HG03060 (cell line): Measurements from ENCODE around the gene LRRC28.

Experiments used
- ATAC-seq: cut with Tn5 transposase; IDR thresholded peaks from one replicate; pipeline ENCODE4 v1.9.1; 2021; ENCODE audit warnings: low read depth, moderate number of reproducible peaks; ENCODE audit not compliant: unreplicated experiment

Gene LRRC28

DNA sequence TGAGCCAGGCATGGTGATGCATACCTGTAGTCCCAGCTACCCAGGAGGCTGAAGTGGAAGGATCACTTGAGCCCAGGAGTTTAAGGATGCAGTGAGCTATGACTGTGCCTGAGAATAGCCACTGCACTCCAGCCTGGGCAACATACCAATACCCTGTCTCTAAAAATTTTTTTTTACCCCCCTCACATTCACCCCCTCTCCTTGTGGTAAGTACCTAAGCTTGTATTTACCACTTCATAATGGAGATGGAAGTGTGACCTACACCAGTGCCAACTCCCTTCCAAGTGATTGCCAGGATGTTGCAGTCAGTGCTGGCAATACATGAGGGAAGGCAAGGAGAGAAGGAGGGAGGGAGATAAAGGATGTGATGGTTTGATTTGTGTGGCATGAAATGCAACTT, 84.2 kb downstream of the LRRC28 start:
- no peak for ATAC-seq

DNA sequence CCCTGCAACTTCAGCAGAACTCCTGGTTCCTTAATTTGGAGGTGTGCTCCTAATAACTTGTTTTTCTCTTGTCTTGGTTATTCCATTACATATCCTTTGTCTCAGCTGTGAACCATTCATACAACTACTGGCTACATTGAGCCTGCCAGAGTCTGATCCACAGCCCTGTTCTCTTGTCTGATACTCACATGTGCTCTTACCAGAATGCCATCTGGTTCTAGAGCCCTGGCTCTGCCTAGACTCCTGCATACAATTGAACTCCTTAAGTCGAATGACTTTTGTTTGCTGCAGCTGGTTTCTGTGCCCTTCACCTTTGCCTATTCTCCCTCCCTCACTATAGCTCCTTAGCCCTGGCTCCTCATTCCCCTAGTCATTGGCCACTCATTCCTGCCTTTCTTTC, 85.5 kb downstream of the LRRC28 start:
- no peak for ATAC-seq

DNA sequence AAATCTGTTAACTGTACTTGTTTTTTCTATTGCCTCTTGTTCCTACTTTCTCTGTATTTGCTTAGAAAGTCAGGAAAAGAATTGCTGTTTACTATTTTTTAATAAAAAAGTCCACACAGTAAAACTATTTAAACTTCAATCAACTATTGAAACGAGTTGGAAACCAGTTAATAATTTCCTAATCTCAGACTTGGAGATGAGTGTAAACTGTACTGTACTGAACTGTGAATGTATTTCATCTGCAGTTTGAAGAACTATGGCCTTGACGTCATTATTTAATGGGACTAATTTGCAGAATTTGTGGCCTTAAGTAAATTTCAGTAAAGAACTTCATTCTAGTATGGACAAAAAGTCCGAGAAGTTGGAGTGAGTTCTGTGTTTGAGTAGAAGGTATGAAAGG, 89.1 kb downstream of the LRRC28 start:
- ATAC-seq = no peak

DNA sequence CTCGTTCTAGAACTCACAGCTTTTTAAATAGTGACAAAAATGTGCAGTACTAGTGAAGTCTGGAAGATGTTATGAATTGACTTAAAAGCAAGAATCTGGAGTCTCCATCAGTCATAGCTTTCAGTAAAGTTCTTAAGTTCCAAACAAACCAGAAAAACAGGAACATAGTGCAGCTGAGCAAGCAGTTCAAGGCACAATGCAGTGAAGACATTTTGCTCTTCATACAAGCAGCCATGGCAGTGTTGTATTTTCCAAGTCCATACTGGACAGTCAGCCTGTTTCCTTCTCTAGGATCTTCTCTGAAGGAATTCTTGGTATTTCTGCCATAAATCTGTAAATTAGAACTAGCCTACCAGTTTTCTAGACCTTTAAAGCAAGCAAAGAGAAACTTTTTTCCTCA, 90.5 kb downstream of the LRRC28 start:
- ATAC-seq = no peak

DNA sequence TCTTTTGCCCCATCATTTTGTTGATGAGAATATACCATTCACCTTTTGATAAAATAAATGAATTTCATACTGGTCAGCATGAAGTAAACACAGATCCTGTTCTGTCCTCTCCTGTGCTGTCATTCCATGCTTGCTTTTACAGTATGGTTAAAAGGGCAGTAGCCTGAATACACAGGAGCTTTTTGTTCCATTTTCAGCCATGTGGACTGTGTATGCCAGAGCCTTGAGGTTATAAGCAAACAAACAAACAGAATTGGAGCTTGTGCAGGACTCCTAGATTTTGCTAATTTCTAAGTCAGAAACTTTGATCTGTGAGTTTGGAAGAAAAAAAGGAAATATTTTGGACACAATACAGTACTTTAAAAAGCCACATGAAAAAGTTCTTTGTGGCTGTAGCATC, 91.9 kb downstream of the LRRC28 start:
- ATAC-seq = no peak

DNA sequence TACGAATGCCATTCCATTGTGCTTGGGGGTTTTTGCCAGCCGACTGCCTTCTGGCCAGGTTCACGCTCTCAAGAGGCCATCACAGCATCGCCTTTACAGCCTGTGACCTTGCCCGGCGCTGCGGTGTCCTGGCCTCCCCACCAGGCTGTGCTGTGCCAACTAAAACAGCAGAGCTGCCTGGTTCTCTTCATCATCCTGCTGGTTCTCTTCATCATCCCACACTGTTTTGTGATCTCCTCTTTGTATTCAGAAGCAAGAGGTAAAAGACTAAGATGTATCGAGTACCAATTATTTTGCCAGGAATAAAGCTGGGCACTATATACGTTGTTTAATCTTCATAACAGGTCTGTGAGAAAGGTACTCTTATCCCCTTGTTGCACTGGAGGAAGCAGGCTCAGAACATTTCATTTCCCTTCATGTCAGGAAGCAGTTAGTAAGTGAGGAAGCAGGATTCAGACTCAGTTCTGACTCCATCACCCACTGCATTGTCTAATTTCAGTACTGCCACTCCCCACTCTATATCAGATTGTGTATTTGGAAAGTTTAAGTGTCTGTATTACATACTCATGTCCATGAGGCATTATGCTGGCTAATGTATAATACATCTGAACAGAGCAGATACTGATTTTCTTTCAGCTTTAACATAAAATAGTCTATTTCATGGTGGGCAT, 92.7 kb downstream of the LRRC28 start:
- no peak for ATAC-seq

DNA sequence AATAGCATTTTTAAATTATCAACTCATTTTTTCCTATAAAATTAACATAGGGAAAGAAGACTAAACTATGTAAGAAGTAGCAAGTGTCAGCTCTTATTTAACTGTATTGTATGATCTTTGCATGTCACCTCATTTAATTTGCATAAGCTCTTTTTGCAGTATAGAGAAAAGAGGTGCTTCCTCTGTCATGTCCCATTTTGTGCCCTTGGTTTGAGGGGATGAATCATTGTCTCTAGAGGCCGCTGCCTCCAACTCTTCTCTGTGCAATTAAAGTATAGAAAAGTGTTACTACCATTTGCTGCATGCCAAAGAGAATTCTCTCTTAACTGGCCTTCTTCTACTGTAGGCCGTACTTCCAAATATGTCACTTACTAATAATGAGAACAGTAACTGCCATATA, 93.4 kb downstream of the LRRC28 start:
- no peak for ATAC-seq

DNA sequence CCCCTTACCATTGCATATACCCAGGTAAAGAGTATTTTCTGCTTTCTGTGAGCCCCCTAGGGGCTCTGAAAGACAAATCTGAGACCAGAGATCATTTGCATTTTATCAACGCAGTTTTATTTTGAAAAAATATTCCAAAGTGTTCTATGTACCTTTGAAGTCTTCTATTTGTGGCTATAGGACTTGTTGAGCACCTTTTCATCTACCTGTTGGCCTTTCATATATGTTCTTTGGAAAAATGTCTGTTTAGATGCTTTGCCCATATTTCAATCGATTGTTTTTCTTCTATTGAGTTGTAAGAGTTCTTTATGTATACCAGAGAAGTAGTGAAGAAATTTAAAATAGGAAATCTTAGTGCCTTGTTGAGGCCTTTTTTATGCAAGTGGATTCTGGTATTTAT, 94.0 kb downstream of the LRRC28 start:
- no peak for ATAC-seq

DNA sequence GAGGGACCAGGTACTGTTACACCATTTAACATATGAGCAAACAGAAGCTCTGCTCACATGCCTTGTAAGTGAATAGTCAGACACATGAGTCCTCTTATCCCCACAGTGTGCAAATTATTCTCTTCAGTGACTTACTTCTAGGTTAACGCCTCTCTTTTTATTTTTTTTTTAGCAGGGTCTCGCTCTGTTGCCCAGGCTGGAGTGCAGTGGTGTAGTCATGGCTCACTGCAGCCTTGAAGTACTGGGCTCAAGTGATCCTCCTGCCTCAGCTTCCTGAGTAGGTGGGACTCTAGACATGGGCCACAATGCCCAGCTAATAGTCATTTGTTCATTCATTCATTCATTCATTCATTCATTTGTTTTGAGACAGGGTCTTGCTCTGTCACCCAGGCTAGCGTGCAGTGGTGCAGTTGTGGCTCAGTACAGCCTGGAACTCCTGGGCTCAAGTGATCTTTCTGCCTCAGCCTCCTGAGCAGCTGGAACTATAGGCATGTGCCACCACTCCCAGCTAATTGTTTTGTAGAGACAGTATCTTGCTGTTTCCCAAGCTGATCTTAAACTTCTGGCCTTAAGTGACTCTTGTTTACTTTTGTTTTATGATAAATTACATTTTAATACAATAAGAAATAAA, 94.7 kb downstream of the LRRC28 start:
- ATAC-seq = no peak

DNA sequence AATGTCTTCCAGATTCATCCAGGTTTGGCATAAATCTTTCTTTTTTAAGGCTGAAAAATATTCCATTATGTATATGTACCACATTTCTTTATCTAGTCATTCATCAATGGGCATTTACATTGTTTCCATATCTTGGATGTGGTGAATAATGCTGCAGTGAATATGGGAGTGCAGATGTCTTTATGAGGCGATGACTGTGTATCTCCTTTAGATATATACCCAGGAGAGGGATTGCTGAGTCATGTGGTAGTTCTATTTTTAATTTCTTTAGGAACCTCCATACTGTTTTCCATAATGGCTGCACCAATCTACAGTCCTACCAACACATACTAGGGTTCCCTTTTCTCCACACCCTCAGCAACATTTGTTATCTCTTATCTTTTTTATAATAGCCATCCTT, 96.3 kb downstream of the LRRC28 start:
- ATAC-seq = no peak

DNA sequence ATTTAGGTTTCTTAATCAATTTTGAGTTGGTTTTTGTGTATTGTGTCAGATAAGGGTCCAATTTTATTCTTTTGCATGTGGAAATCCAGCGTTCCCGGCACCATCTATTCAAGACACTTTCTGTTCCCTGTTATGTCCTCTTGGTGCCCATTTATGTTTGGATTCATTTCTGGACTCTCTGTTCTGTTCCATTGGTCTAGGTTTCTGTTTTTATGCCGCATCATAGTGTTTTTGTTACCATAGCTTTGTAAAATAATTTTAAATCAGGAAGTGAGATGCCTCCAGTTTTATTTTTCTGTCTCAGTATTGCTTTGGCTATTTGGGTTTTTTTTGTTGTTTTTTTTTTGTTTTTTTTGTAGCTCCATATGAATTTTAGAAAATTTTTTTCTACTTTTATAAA, 97.1 kb downstream of the LRRC28 start:
- ATAC-seq = no peak

DNA sequence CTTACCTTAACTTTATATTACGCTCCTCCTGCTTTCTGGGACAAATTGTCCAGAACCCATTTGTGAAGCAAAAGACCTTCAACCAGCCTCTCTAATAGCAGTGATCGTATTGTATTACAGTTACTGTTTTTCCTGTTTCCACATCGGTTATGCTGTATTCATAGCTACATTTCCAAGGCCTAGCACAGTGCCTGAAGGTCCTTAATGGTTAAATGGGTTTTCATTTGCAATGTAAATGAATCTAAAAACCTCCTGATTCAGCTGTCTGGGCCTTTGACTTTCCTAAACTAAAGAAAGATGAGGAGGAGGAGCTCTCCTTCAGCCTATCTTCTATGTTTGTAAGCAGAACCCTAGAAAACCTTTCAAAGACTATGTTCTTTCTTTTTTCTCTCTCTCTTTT, 99.1 kb downstream of the LRRC28 start:
- ATAC-seq = no peak

DNA sequence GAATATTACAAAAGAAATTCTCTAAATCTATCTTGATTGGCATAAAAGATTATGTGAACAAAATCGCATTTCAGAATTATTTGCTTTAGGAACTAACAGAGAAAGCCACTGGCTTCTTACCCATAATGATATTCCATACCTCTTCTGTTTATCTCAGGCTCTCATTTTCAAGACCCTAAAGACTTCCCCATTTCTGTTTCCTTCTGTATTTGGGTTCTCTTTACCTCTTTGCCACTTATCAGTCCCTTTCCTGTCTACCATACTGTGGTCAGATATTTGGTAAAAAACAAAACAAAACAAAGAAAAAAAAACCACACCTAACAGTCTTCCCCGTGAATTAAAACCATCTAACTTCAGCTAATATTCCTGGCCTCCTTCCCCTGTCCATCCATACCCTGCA, 108.5 kb downstream of the LRRC28 start:
- no peak for ATAC-seq

DNA sequence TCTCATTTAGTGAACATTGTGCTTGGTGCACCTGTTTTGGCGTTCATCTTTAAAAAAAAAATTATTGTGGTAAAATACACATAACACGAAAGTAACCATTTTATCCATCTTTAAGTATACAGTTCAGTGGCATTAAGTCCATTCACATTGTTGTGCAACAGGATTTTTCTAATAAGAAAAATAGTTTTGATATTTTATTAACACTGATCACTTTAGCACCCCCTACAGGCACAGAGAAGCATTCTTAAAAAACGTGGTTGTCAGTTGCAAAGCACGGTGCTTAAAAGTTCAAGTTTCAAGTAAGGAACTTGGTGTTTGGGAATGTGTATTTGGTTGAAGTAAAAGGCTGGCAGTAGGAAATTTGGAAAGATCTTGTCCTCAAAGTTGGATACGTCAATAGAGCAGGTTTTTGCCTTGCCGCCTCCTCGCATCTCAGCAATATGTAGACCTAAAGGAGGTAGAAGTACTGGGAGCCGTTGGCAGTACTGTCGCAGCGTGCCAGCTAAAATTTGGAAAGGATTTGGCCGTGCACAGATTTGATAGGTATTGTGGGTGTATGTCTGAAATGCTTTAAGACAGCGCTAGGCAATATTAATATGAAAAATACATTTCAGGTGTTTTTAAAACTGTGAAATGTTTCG, 110.4 kb downstream of the LRRC28 start:
- no peak for ATAC-seq

DNA sequence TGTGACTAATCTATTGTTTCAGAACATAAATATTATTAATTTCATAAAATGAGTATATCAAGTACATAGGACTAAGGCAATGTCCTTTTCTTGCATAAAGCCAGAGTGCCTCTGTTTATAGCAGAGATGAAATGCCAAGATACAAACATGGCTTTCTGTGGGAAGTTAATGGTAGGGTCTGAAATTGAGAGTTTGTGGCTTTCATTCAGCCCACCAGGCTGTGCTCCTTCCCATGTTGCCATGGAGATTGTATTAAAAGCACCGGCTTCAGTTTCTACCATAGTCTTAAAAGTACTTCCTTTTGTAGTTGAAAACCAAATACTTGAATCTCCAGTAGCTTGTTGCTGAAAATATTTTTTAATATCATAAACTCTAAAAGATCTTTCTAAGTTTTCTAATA, 114.0 kb downstream of the LRRC28 start:
- no peak for ATAC-seq

DNA sequence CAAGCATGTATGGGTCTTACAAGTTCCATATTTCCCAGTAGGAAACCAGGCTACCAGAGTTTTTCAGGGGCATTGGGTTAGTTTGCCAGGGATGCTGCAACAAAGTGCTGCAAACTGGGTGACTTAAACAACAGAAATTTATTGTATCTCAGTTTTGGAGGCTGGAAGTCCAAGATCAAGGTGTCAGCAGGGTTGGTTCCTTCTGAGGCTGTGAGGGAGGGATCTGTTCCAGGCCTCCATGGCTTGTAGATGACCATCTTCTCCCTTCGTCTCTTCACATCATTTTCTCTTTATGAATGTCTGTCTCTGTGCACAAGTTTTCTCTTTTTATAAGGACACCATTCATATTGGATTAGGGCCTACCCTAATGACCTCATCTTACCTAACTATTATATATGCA, 114.7 kb downstream of the LRRC28 start:
- no peak for ATAC-seq

DNA sequence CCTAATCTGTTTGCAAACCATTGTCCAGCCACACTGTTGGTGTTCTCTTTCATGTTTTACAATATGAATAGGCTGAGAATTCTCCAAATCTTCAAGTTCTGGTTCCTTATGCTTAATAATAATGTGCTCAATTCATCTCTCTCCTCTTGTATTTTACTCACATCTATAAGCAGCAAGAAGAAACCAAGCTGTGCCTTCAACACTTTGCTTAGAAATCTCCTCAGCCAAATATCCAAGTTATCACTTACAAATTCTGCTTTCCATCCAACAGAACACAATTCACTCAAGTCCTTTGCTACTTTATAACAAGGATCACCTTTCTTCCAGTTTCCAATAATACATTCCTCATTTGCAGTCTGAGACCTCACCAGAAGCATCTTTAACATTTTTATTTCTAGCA, 117.5 kb downstream of the LRRC28 start:
- no peak for ATAC-seq

DNA sequence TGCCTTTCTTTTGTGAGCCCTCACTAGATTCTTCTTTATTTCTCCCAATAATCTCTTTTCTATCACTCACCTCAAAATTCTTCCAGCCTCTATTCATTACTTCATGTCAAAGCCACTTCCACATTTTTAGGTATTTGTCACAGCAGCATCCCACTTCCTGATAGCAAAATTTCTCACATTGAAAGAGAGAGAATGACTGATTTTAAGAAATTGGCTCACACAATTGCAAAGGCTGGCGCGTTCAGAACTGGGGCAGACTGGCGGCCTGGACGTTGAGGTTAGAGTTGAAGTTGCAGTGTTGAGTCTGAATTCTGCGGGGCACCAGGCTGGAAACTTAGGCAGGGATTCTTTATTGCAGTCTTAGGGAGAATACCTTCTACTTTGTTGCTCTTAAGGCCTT, 117.9 kb downstream of the LRRC28 start:
- ATAC-seq = no peak

DNA sequence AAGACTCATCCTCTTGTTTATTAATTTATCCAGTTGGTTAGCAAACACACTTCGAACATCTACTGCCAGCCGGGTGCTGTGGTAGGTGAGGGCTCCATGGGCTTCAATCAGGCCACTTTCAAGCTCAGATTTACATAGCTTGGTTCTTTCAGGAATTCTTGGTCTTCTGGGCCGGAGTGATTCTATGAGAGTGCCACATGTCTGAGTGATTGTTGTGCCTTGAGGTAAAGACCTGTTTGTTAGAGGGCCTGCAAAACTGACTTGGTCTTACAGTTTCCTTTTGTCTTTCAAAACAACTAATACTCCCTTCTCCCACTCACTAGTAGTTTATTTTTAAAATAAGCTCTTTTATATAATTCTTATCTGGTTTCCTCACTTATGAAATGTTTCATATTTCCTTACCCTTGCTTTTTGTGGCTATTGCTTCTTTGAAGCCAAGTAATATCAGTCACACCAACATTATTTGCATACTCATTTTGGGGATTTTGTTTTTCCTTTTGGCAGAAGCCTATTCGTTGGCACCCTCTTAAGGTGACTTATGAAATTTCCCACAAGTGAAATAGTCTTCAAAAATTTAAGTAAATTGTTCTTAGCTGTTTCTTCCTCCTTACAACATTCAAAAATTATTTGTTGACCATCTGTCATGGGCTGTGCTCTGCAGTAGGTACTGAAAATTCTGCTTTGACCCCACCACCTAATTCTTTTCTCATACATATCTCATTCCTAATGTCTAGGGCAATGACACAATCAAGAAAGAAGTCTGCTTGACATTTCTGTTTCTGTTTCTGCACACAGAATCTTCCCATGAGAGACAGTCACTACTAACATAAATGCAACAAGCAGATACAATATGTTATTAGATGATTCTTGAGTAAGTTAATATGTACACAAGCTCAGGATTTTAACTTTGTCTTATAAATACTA, 120.2 kb downstream of the LRRC28 start:
- peak; percentile 74 for ATAC-seq

DNA sequence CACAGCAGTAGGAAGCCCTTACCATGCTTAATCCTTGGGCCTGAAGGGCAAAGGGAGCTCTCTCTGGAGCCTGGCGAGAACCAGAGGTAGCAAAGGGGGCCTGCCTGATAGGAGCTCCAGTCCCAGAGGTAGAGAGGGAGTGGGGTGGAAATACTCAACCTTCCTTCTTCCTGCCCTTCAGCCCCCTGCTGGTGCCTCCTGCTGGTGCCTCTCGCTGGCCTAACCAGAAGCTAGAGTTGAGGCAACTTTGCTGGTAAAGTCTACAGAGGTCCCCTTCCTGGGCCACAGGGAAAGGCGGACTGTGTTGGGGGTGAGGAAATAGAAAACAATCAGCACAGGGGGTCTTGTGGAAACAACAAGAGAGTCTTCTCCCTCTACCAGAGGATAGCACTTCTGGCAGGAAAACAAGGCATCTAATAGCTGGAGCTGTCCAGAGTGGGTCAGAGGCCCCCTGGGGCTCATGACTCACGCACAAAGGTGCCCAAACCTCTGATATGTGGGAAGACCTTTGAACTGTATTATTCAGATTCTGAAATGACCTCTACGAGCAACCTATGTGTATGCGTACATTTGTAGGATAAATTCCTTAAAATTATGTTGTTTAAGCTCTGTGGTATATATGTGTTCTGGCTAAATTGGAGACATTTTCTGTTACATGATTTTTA, 133.9 kb downstream of the LRRC28 start:
- ATAC-seq = no peak

DNA sequence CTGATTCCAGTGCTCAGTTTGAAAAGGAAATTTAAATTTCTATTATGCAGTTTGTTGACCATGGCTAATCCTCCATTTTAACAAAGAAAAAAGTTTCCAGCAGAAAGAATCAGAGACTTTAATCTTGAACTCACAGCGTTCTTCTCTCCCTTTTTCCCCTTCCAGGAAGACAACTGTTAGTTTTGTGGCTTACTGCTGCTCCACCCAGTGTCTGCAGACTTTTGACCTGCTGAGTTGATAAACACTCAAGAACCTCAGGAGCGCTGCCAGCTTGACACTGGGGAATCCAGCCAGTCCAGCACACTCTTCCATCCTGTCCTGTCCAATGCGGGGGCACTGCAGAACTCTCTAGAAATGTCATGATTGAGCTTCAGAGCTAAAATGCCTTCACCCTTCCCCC, 134.6 kb downstream of the LRRC28 start:
- no peak for ATAC-seq
